HepG2 (cell line): ENCODE results near the gene DLX1. TPM values are rescaled to one million over a fixed set of nuclear protein-coding genes. Genes with fewer than 3 reads are reported as not detected.

Experiments used
- ATRX ChIP-seq: sonication (generic); formaldehyde crosslinking; IDR thresholded peaks from 2 replicates; pipeline ENCODE4 v1.4.0; 2020; ENCODE audit warnings: missing genetic modification reagents, borderline replicate concordance
- EHMT2 ChIP-seq: fragments of 200-600 bp; sonication (generic); IDR thresholded peaks from 2 replicates; pipeline ENCODE4 v1.7.0; 2017; ENCODE audit warnings: antibody characterized with exemption, low read depth, low read length, borderline replicate concordance
- GABPA ChIP-seq, 2 experiments: IDR thresholded peaks; 2 replicates each; pipeline ENCODE4 v1.6.1; 2011 to 2016; ENCODE audit warnings: low read depth in 2 of 2, low read length in 1 of 2, missing biosample characterization in 1 of 2, missing genetic modification characterization in 1 of 2
- JUND ChIP-seq: sonication (generic); formaldehyde crosslinking; IDR thresholded peaks from 2 replicates; pipeline ENCODE4 v1.8.0; 2022; ENCODE audit warnings: mild to moderate bottlenecking, missing genetic modification reagents
- MAFK ChIP-seq, 2 experiments: IDR thresholded peaks in 1 of 2; conservative IDR thresholded peaks in 1 of 2; 2 replicates each; pipeline ENCODE4 v1.6.1; 2011; ENCODE audit warnings: improper control_type of control experiment in 2 of 2, low read length in 2 of 2
- PCBP1 ChIP-seq: fragments of 200-400 bp; formaldehyde crosslinking; IDR thresholded peaks from 2 replicates; pipeline ENCODE4 v1.6.1; 2017; ENCODE audit warnings: mild to moderate bottlenecking, low read depth, low read length, borderline replicate concordance
- PHF21A ChIP-seq: sonication (generic); formaldehyde crosslinking; IDR thresholded peaks from 2 replicates; pipeline ENCODE4 v1.5.0; 2020; ENCODE audit warnings: mild to moderate bottlenecking, missing genetic modification reagents
- PHF8 ChIP-seq: sonication (generic); formaldehyde crosslinking; IDR thresholded peaks from 2 replicates; pipeline ENCODE4 v1.5.0; 2020; ENCODE audit warnings: missing genetic modification reagents
- RBM39 ChIP-seq: fragments of 200-400 bp; formaldehyde crosslinking; IDR thresholded peaks from one replicate; pipeline ENCODE4 v1.6.1; 2018; ENCODE audit warnings: antibody characterized with exemption, mild to moderate bottlenecking, low read depth, low read length; ENCODE audit not compliant: poor library complexity, severe bottlenecking
- SNAI1 ChIP-seq: sonication (generic); formaldehyde crosslinking; IDR thresholded peaks from 2 replicates; pipeline ENCODE4 v1.5.0; 2020; ENCODE audit warnings: mild to moderate bottlenecking, missing genetic modification reagents, borderline replicate concordance
- TOE1 ChIP-seq: sonication (generic); formaldehyde crosslinking; IDR thresholded peaks from 2 replicates; pipeline ENCODE4 v1.4.0; 2020; ENCODE audit warnings: mild to moderate bottlenecking, missing genetic modification reagents
- ZBTB38 ChIP-seq: sonication (generic); formaldehyde crosslinking; IDR thresholded peaks from 2 replicates; pipeline ENCODE4 v1.5.1; 2020; ENCODE audit warnings: mild to moderate bottlenecking, missing genetic modification reagents
- ZNF30 ChIP-seq: sonication (generic); formaldehyde crosslinking; IDR thresholded peaks from 2 replicates; pipeline ENCODE4 v1.5.0; 2020; ENCODE audit warnings: mild to moderate bottlenecking, missing genetic modification reagents
- ZNF530 ChIP-seq: sonication (generic); formaldehyde crosslinking; IDR thresholded peaks from 2 replicates; pipeline ENCODE4 v1.5.0; 2020; ENCODE audit warnings: low read depth, mild to moderate bottlenecking, missing genetic modification reagents
- polyA plus RNA-seq, 8 experiments: library from polyadenylated mRNA; depleted of rRNA in 3 of 8; stranded (reverse) in 7 of 8; unstranded in 1 of 8; fragments of >200 nt; fragmentation: Illumina TruSeq in 4 of 8; extraction: Trizol in 4 of 8; gene quantifications; 2 replicates each; pipeline versions ENCODE4 v1.2.1 to v1.2.3, GENCODE V29; 2011 to 2016; ENCODE audit warnings: low read depth in 4 of 8, missing spikeins in 1 of 8, mixed read lengths in 1 of 8; ENCODE audit not compliant: insufficient read depth in 1 of 8
- total RNA-seq, 5 experiments: library from RNA; depleted of rRNA; stranded (reverse); fragments of >200 nt; fragmentation: Illumina TruSeq; extraction: Trizol; gene quantifications; 2 replicates each; pipeline ENCODE4 v1.2.3, GENCODE V29; 2016; ENCODE audit warnings: low read depth in 1 of 5
- TF ChIP-seq, protein P1 (sequence below): sonication (generic); formaldehyde crosslinking; IDR thresholded peaks from 2 replicates; pipeline ENCODE4 v1.4.0; 2020; ENCODE audit warnings: missing genetic modification reagents
- TF ChIP-seq, protein P2 (sequence below): sonication (generic); formaldehyde crosslinking; IDR thresholded peaks from 2 replicates; pipeline ENCODE4 v1.9.0; 2021; ENCODE audit warnings: missing genetic modification reagents, borderline replicate concordance
- TF ChIP-seq, protein P3 (sequence below): sonication (generic); formaldehyde crosslinking; IDR thresholded peaks from 2 replicates; pipeline ENCODE4 v1.4.0; 2020; ENCODE audit warnings: missing genetic modification reagents, borderline replicate concordance
- TF ChIP-seq, protein P4 (sequence below): sonication (generic); formaldehyde crosslinking; IDR thresholded peaks from 2 replicates; pipeline ENCODE4; 2020; ENCODE audit warnings: missing genetic modification reagents, mild to moderate bottlenecking, borderline replicate concordance

The DLX1 gene
- total and polyA plus RNA-seq, 2 of the 13 experiments (the other 11 are each of a cell fraction or from before 2014, with no cell fraction given) = 0.18 to 0.86 TPM

DNA sequence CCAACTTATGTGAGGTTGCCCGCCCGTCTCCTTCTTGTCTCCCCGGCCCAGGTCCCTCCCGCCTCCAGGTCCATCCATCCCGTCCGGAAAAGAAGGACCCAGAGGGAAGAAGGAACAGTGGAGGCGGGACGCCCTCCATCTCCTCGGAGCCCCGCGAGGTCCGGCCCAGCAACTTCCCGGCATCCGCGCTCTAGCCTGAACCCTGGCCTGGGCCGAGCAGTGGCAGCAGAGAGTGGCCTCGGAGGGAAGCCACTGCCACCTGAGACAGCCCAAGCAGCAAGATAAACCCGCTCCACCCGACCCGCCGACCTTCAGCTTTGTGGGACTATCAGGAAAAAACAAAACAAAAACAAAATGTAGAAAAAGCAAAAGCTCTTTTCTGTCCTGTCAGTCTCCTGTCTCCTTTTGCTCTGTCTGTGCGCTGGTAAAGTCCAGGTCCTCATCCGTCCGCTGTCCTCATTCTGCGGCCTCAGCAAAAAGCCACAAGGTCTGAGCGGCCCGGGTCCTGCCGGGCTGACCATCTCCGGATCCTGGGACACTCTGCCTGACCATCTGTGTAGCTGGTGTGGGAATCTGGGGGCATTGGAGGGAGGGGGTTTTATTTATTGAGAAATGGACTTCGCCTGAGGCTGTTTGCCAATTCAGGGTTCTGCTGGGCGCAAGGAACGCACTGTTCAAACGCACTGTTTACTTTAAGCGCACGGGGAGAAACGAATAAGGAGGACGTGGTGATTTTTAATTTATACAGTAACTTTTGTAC is 3.1 kb downstream of the DLX1 start (continued):
- no peak for TF ChIP-seq ATRX
- no peak for TF ChIP-seq JUND (CRISPR knock-in tag)
- no peak for TF ChIP-seq GABPA (IDR thresholded peaks at IDR 0.05; ENCODE audit: low read depth, low read length)
- TF ChIP-seq GABPA (CRISPR knock-in tag; IDR thresholded peaks at IDR 0.05; ENCODE audit: low read depth) = no peak
- TF ChIP-seq, protein P1, sequence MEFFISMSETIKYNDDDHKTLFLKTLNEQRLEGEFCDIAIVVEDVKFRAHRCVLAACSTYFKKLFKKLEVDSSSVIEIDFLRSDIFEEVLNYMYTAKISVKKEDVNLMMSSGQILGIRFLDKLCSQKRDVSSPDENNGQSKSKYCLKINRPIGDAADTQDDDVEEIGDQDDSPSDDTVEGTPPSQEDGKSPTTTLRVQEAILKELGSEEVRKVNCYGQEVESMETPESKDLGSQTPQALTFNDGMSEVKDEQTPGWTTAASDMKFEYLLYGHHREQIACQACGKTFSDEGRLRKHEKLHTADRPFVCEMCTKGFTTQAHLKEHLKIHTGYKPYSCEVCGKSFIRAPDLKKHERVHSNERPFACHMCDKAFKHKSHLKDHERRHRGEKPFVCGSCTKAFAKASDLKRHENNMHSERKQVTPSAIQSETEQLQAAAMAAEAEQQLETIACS (CRISPR knock-in tag) = no peak
- TF ChIP-seq, protein P2, sequence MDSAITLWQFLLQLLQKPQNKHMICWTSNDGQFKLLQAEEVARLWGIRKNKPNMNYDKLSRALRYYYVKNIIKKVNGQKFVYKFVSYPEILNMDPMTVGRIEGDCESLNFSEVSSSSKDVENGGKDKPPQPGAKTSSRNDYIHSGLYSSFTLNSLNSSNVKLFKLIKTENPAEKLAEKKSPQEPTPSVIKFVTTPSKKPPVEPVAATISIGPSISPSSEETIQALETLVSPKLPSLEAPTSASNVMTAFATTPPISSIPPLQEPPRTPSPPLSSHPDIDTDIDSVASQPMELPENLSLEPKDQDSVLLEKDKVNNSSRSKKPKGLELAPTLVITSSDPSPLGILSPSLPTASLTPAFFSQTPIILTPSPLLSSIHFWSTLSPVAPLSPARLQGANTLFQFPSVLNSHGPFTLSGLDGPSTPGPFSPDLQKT = no peak
- TF ChIP-seq ZNF30 = no peak
- peak; percentile 46; the same call in 1 of the 2 replicates for TF ChIP-seq ZBTB38 (CRISPR knock-in tag)
- peak; percentile 98 to 99 for TF ChIP-seq MAFK (conservative IDR thresholded peaks at IDR 0.05 in 1 of 2, IDR thresholded peaks at IDR 0.05 in 1 of 2; ENCODE audit: low read length in 2 of 2)
- TF ChIP-seq, protein P3, sequence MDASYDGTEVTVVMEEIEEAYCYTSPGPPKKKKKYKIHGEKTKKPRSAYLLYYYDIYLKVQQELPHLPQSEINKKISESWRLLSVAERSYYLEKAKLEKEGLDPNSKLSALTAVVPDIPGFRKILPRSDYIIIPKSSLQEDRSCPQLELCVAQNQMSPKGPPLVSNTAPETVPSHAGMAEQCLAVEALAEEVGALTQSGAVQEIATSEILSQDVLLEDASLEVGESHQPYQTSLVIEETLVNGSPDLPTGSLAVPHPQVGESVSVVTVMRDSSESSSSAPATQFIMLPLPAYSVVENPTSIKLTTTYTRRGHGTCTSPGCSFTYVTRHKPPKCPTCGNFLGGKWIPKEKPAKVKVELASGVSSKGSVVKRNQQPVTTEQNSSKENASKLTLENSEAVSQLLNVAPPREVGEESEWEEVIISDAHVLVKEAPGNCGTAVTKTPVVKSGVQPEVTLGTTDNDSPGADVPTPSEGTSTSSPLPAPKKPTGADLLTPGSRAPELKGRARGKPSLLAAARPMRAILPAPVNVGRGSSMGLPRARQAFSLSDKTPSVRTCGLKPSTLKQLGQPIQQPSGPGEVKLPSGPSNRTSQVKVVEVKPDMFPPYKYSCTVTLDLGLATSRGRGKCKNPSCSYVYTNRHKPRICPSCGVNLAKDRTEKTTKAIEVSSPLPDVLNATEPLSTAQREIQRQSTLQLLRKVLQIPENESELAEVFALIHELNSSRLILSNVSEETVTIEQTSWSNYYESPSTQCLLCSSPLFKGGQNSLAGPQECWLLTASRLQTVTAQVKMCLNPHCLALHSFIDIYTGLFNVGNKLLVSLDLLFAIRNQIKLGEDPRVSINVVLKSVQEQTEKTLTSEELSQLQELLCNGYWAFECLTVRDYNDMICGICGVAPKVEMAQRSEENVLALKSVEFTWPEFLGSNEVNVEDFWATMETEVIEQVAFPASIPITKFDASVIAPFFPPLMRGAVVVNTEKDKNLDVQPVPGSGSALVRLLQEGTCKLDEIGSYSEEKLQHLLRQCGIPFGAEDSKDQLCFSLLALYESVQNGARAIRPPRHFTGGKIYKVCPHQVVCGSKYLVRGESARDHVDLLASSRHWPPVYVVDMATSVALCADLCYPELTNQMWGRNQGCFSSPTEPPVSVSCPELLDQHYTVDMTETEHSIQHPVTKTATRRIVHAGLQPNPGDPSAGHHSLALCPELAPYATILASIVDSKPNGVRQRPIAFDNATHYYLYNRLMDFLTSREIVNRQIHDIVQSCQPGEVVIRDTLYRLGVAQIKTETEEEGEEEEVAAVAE (CRISPR knock-in tag) = no peak
- no peak for TF ChIP-seq TOE1 (CRISPR knock-in tag)
- no peak for TF ChIP-seq SNAI1 (CRISPR knock-in tag)
- no peak for TF ChIP-seq EHMT2
- TF ChIP-seq PCBP1 = no peak
- peak; percentile 29; the same call in 1 of the 2 replicates for TF ChIP-seq PHF21A (CRISPR knock-in tag)
- TF ChIP-seq ZNF530 = no peak
- no peak for TF ChIP-seq PHF8
- peak; percentile 40 for TF ChIP-seq RBM39
- TF ChIP-seq, protein P4, sequence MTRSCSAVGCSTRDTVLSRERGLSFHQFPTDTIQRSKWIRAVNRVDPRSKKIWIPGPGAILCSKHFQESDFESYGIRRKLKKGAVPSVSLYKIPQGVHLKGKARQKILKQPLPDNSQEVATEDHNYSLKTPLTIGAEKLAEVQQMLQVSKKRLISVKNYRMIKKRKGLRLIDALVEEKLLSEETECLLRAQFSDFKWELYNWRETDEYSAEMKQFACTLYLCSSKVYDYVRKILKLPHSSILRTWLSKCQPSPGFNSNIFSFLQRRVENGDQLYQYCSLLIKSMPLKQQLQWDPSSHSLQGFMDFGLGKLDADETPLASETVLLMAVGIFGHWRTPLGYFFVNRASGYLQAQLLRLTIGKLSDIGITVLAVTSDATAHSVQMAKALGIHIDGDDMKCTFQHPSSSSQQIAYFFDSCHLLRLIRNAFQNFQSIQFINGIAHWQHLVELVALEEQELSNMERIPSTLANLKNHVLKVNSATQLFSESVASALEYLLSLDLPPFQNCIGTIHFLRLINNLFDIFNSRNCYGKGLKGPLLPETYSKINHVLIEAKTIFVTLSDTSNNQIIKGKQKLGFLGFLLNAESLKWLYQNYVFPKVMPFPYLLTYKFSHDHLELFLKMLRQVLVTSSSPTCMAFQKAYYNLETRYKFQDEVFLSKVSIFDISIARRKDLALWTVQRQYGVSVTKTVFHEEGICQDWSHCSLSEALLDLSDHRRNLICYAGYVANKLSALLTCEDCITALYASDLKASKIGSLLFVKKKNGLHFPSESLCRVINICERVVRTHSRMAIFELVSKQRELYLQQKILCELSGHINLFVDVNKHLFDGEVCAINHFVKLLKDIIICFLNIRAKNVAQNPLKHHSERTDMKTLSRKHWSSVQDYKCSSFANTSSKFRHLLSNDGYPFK (CRISPR knock-in tag) = no peak; the same call in 1 of the 2 replicates
